Adipocyte (in vitro differentiated cells): Measurements from ENCODE around the gene NBPF1.
"Not testable (repeated sequence)": the region's sequence is repeated elsewhere in the genome, so short reads cannot be mapped to it uniquely, and the experiment has no call there.

ENCODE experiments used
- DNase-seq: peaks from one replicate; pipeline ENCODE4 v3.0.0-alpha.2; 2015; ENCODE audit warnings: low read depth
- H3K27me3 ChIP-seq: replicated peaks from 2 replicates; pipeline ENCODE4 v1.7.0; 2013; ENCODE audit warnings: mild to moderate bottlenecking, low read length, moderate library complexity; ENCODE audit not compliant: control insufficient read depth, insufficient read depth
- H3K36me3 ChIP-seq: 2 replicates; pipeline ENCODE4 v1.7.0; 2013; ENCODE audit warnings: low read length, mild to moderate bottlenecking, moderate library complexity; ENCODE audit not compliant: control insufficient read depth, insufficient read depth, severe bottlenecking
- H3K4me1 ChIP-seq: 2 replicates; pipeline ENCODE4 v1.7.0; 2013; ENCODE audit warnings: mild to moderate bottlenecking, low read length, moderate library complexity; ENCODE audit not compliant: control insufficient read depth, insufficient read depth
- H3K4me3 ChIP-seq: 2 replicates; pipeline ENCODE4 v1.7.0; 2013; ENCODE audit warnings: mild to moderate bottlenecking, low read length, moderate library complexity
- H3K9ac ChIP-seq: 2 replicates; pipeline ENCODE4 v1.7.0; 2013; ENCODE audit warnings: mild to moderate bottlenecking, low read length, moderate library complexity
- H3K9me3 ChIP-seq: 2 replicates; pipeline ENCODE4 v1.7.0; 2013; ENCODE audit warnings: mild to moderate bottlenecking, low read length, moderate library complexity; ENCODE audit not compliant: control insufficient read depth

The NBPF1 gene

DNA sequence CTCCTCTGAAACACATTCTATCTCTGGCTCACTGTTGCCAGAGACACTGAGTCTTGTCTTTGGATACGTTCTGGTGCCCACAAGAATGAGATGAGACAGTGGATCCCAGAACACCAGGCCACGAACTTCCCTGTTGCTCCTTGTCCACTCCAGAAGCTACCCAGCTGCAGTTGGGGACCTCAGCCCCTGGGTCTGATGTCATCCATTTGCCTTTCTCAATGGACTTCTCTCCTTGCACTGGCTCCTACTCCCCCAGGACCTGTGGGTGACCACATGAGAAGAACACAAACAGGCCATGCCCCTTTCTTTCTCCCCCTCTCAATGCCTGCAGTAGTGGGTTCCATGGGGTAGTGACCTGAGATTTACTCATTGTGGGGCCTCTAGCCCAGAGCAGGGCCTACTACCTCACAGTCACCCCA is 5.9 kb downstream of the NBPF1 start:
- Histone ChIP-seq H3K9ac (no peak overlapping the region), H3K27me3 (no peaks in the 10 kb centered on the region), H3K36me3 (peaks cover 30% of the 10 kb centered on the region), H3K9me3 (no peaks in the 10 kb centered on the region), H3K4me3 (no peak overlapping the region), H3K4me1 (peaks cover 9% of the 10 kb centered on the region)
- no peak for DNase-seq

- peaks cover 30% of the 10 kb centered on the region for H3K36me3 ChIP-seq
- not testable (repeated sequence) for H3K9me3 ChIP-seq, H3K4me3 ChIP-seq, H3K4me1 ChIP-seq, DNase-seq, H3K27me3 ChIP-seq, H3K9ac ChIP-seq
These were observed 6.5 kb downstream of the NBPF1 start for GRCh38 chr1:16606666-16607432.

DNA sequence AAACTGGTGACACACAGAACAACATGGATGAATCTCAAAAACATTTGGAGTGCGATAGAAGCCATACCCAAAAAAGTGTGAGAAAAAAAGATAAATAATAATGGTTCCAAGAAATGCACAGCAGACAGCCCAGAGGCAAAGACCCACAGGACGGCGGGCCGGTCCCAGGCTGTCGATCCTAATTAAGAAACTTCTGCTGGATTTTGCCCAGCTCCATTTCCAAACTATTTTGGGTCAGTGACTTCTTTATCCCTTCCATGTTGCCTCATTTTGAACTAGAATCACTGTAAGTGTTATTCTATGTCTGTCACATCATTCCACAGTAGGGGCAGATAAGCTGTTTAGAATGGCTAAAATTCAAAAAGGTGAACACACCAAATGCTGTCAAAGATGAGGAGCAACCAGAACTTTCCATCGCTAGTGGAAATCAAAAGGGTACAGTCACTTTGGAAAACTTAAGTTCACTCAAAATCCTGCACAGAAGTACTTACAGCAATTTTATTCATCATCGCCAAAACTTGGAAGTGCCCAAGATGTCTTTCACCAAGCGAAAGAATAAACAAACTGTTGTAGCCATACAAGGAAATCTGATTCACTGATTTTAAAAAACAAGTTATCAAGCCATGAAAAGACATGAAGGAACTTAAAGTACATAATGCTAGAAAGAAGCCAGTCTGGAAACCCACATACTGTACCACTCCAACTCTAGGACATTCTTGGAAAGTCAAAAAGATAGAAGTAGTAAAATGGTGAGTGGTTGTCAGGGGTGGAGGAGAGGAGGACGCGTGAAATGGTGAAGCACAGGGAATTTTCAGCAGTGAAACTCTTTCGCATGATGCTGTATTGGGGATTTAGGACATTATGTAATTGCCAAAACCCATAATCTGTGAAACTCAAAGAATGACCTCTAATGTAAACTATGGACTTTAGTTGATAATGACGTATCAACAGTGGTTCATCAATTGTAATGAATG is 7.5 kb downstream of the NBPF1 start:
- Histone ChIP-seq H3K9me3 (no peaks in the 10 kb centered on the region), H3K4me1 (no peaks in the 10 kb centered on the region), H3K36me3 (peaks cover 30% of the 10 kb centered on the region), H3K27me3 (no peaks in the 10 kb centered on the region), H3K9ac (no peak overlapping the region), H3K4me3 (no peak overlapping the region)
- peak; percentile 84 for DNase-seq

- H3K4me1 ChIP-seq = no peaks in the 10 kb centered on the region
- no peaks in the 10 kb centered on the region for H3K27me3 ChIP-seq
- DNase-seq = peak; percentile 55
- no peak overlapping the region for H3K4me3 ChIP-seq
- no peaks in the 10 kb centered on the region for H3K9me3 ChIP-seq
- H3K9ac ChIP-seq = no peak overlapping the region
- H3K36me3 ChIP-seq = peaks cover 30% of the 10 kb centered on the region
These were observed 8.2 kb downstream of the NBPF1 start for GRCh38 chr1:16605213-16605525.

GRCh38 chr1:16604514-16605212 is 8.7 kb downstream of the NBPF1 start:
- not testable (repeated sequence) for H3K4me3 ChIP-seq, H3K9me3 ChIP-seq, H3K4me1 ChIP-seq, H3K9ac ChIP-seq, H3K27me3 ChIP-seq
- H3K36me3 ChIP-seq = peaks cover 30% of the 10 kb centered on the region
- peak; percentile 15 for DNase-seq

DNA sequence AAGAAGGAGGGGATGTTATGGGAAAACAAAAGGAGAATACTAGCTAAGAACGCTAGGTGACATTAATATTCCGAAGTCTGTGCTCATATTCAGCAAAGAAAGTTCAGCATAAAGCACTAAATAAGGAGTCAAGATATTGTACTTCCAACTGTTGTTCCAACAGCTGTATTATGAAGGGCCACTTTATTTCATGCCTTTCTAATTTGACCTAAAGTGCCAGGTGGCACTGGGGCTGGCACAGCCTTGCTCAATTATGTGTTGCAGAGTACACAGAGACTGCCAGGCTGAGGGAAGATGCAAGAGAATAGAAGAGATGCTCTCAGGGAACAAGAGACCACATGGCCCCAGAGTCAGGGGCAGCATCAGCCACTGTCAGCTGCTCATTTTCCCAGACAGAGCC is 9.7 kb downstream of the NBPF1 start:
- not testable (repeated sequence) for H3K4me3 ChIP-seq, H3K9me3 ChIP-seq, H3K9ac ChIP-seq, H3K4me1 ChIP-seq, H3K27me3 ChIP-seq, DNase-seq
- H3K36me3 ChIP-seq = peaks cover 30% of the 10 kb centered on the region

DNA sequence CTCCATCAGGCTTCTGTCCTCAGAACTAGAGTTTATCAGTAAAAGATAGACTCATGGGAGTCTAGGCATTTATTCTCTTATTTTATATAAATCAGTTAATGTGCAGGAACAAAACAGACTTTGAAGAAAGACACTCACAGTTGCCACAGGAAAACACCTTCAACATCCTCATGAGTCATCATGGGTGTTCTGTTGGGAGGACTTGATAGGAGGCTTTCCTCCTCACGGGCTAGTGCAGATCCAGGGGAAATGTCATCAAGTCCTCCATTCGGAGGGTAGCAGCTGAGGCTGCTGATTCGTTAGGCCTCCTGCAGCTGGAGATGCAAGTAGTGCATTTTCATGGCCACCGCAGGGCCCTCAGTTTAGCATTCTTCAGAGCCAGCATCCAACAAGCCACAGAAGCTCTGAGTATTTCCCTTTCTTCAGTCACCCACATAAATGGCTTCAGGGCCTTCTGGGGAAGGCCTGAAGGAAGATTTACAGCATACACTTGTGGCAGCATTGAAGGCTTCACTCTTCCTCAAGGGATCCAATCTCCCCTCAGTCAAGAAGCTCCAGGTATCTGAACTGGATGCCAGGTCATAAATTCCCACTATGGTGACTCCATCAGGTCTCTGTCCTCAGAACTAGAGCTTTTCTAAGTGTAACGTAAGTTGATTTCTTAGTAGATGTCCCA is 10.9 kb downstream of the NBPF1 start:
- H3K9me3 ChIP-seq, DNase-seq, H3K4me1 ChIP-seq, H3K27me3 ChIP-seq, H3K9ac ChIP-seq, H3K4me3 ChIP-seq: not testable (repeated sequence)
- peaks cover 20% of the 10 kb centered on the region for H3K36me3 ChIP-seq

DNA sequence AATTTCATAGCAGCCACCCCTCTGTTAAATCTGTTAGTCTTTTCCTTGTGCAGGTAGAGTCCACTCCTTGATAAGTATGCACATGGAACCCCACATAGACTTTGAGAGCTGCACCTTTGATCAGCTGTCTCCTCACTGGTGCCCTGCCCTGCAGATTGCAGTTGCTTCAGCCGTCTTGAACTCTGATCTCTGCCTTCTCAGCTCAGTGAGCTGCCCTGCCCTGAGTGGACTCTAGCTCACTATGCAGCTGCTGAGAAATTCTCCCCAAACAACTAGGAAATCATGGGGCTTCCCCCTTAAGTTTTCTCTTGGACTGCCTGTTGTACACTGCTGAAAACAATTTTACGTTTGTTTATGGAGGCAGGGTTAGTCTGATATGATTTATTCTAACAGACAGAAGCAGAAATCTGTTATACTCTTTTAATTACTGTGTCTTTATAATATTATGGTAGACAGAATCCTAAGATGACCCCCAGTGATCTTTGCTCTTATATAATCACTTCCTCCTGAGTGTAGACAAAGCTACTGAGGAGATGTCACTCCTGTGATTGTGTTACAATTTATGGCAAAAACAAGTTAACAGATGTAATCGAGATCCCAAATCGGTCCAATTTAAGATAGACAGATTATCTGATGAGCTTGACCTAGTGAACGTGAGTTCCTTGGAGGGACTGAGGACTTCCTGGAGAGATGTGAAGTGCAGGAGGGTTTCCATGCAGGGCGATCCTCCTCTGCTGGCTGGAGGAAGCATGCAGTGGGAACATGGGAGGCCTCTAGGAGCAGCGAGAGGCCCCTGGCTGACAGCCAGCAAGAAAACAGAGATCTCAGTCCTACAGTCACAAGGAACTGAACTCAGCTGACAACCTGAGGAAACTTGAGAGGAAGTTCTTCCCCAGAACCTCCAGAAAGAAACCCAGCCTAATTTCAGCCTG is 12.2 kb downstream of the NBPF1 start:
- not testable (repeated sequence) for H3K27me3 ChIP-seq, DNase-seq, H3K9me3 ChIP-seq, H3K36me3 ChIP-seq, H3K4me1 ChIP-seq, H3K9ac ChIP-seq, H3K4me3 ChIP-seq

GRCh38 chr1:16599326-16599725 is 14.0 kb downstream of the NBPF1 start:
- H3K4me1 ChIP-seq, H3K4me3 ChIP-seq, H3K9ac ChIP-seq, H3K27me3 ChIP-seq, DNase-seq, H3K9me3 ChIP-seq, H3K36me3 ChIP-seq: not testable (repeated sequence)

- not testable (repeated sequence) for DNase-seq
These were observed 18.1 kb downstream of the NBPF1 start for GRCh38 chr1:16595216-16595615.

More at GRCh38 chr1:16595216-16595615, 18.1 kb downstream of the NBPF1 start:
- H3K36me3 ChIP-seq, H3K4me1 ChIP-seq, H3K9ac ChIP-seq, H3K9me3 ChIP-seq, H3K4me3 ChIP-seq, H3K27me3 ChIP-seq: not testable (repeated sequence)
